ENCODE measurements around the gene ZNF746. TPM values are rescaled to one million over a fixed set of nuclear protein-coding genes. Genes with fewer than 3 reads are reported as not detected.
"Not testable (repeated sequence)": the region's sequence is repeated elsewhere in the genome, so short reads cannot be mapped to it uniquely, and the experiment has no call there.

The ZNF746 gene
- total RNA-seq, 2 experiments from 2014 or later: 18.3 to 19.2 TPM

- POLR2A ChIA-PET, CTCF ChIA-PET: not testable (repeated sequence)
Measured at GRCh38 chr7:149493975-149494374, 3.6 kb downstream of the ZNF746 start.

GRCh38 chr7:149493366-149493765, 4.2 kb downstream of the ZNF746 start:
- POLR2A ChIA-PET: no interaction called here
- CTCF ChIA-PET: no interaction called here

- POLR2A ChIA-PET: no interaction called here
- CTCF ChIA-PET: no interaction called here
Measured at GRCh38 chr7:149490083-149490760, 7.4 kb downstream of the ZNF746 start.

GRCh38 chr7:149489391-149490024, 8.1 kb downstream of the ZNF746 start:
- ChIA-PET POLR2A (no interaction called here), CTCF (no interaction called here)

GRCh38 chr7:149479568-149479967, 18.0 kb downstream of the ZNF746 start:
- CTCF ChIA-PET: no interaction called here
- POLR2A ChIA-PET: no interaction called here

GRCh38 chr7:149478754-149479153, 18.9 kb downstream of the ZNF746 start:
- ChIA-PET CTCF (no interaction called here), POLR2A (no interaction called here)

GRCh38 chr7:149477494-149478443, 19.8 kb downstream of the ZNF746 start:
- POLR2A ChIA-PET: interaction anchor here (0.9 kb wide), 1 partner anchor 154 kb away, joined by 5 read pairs; no protein-coding TSS in a partner anchor
- CTCF ChIA-PET: no interaction called here

GRCh38 chr7:149476791-149477190, 20.8 kb downstream of the ZNF746 start:
- POLR2A ChIA-PET: interaction anchor here (0.9 kb wide), 1 partner anchor 153 kb away, joined by 5 read pairs; no protein-coding TSS in a partner anchor
- CTCF ChIA-PET: no interaction called here

GRCh38 chr7:149475121-149476045, 22.2 kb downstream of the ZNF746 start:
- ChIA-PET CTCF (no interaction called here), POLR2A (no interaction called here)

GRCh38 chr7:149474309-149475120, 23.1 kb downstream of the ZNF746 start:
- ChIA-PET POLR2A (interaction anchor here (0.6 kb wide), 1 partner anchor 22 kb away, joined by 5 read pairs; no protein-coding TSS in a partner anchor), CTCF (no interaction called here)

GRCh38 chr7:149473251-149473650, 24.4 kb downstream of the ZNF746 start:
- ChIA-PET POLR2A (no interaction called here), CTCF (no interaction called here)

GRCh38 chr7:149471289-149471953, 26.2 kb downstream of the ZNF746 start:
- ChIA-PET POLR2A (no interaction called here), CTCF (no interaction called here)

GRCh38 chr7:149469806-149470205, 27.8 kb downstream of the ZNF746 start:
- ChIA-PET CTCF (no interaction called here), POLR2A (no interaction called here)

- POLR2A ChIA-PET: no interaction called here
- CTCF ChIA-PET: no interaction called here
Measured at GRCh38 chr7:149468208-149468607, 29.4 kb downstream of the ZNF746 start.

GRCh38 chr7:149467321-149467859, 30.2 kb downstream of the ZNF746 start:
- CTCF ChIA-PET: interaction anchor here (0.9 kb wide), 1 partner anchor 157 kb away, joined by 3 read pairs; no protein-coding TSS in a partner anchor
- POLR2A ChIA-PET: no interaction called here

GRCh38 chr7:149466364-149466763, 31.2 kb downstream of the ZNF746 start:
- POLR2A ChIA-PET: no interaction called here
- CTCF ChIA-PET: no interaction called here

- ChIA-PET POLR2A (no interaction called here), CTCF (no interaction called here)
Measured at GRCh38 chr7:149463500-149464161, 34.0 kb downstream of the ZNF746 start.

All from activated CD8-positive, alpha-beta memory T cell treated with anti-CD3 and anti-CD28 coated beads for 36 hours (primary cell).